DOHH2 (cell line): Measurements from ENCODE around the gene TNFSF10.

Experiments
- H3F3A ChIP-seq: fragments of 200-600 bp; sonication (generic), shearing (Covaris generic); 2 replicates; pipeline ENCODE4 v1.6.0; 2016; ENCODE audit warnings: antibody characterized with exemption, mild to moderate bottlenecking; ENCODE audit not compliant: control insufficient read depth, insufficient read depth
- H3K27ac ChIP-seq: fragments of 200-600 bp; sonication (generic); 2 replicates; pipeline ENCODE4 v1.5.1; 2014; ENCODE audit warnings: low read depth, mild to moderate bottlenecking, low read length, moderate library complexity
- H3K27me3 ChIP-seq: fragments of 200-600 bp; sonication (generic); 2 replicates; pipeline ENCODE4 v1.6.1; 2014; ENCODE audit warnings: mild to moderate bottlenecking, low read length, mixed read lengths; ENCODE audit not compliant: control insufficient read depth
- H3K36me3 ChIP-seq: fragments of 200-600 bp; sonication (generic); 2 replicates; pipeline ENCODE4 v1.6.1; 2014; ENCODE audit warnings: mild to moderate bottlenecking, low read length, moderate library complexity, mixed read lengths; ENCODE audit not compliant: control insufficient read depth
- H3K4me1 ChIP-seq: fragments of 200-600 bp; sonication (generic); 2 replicates; pipeline ENCODE4 v1.6.1; 2014; ENCODE audit warnings: mild to moderate bottlenecking, low read length, mixed read lengths; ENCODE audit not compliant: control insufficient read depth
- H3K4me2 ChIP-seq: fragments of 200-600 bp; sonication (generic); 2 replicates; pipeline ENCODE4 v1.6.0; 2014; ENCODE audit warnings: mild to moderate bottlenecking, low read length, moderate library complexity
- H3K4me3 ChIP-seq: fragments of 200-600 bp; sonication (generic); 2 replicates; pipeline ENCODE4 v1.5.1; 2014; ENCODE audit warnings: mild to moderate bottlenecking, low read length, mixed read lengths
- H3K79me2 ChIP-seq: fragments of 200-600 bp; sonication (generic); 2 replicates; pipeline ENCODE4 v1.6.1; 2014; ENCODE audit warnings: mild to moderate bottlenecking, low read length, mixed read lengths; ENCODE audit not compliant: control insufficient read depth
- H3K9me2 ChIP-seq: fragments of 200-600 bp; sonication (generic); replicated peaks from 2 replicates; pipeline ENCODE4 v1.6.1; 2014; ENCODE audit warnings: mild to moderate bottlenecking, low read length, mixed read lengths; ENCODE audit not compliant: control insufficient read depth
- H3K9me3 ChIP-seq: fragments of 200-600 bp; sonication (generic); 2 replicates; pipeline ENCODE4 v1.6.1; 2014; ENCODE audit warnings: antibody characterized with exemption, low read length, mixed read lengths; ENCODE audit not compliant: control insufficient read depth, insufficient read depth
- H4K20me1 ChIP-seq: fragments of 200-600 bp; sonication (generic); 2 replicates; pipeline ENCODE4 v1.6.0; 2014; ENCODE audit warnings: low read depth, mild to moderate bottlenecking, antibody characterized with exemption, low read length, moderate library complexity; ENCODE audit not compliant: control insufficient read depth, insufficient read depth
- CTCF ChIP-seq: fragments of 200-600 bp; sonication (generic); IDR thresholded peaks from one replicate; pipeline ENCODE4 v1.5.1; 2014; ENCODE audit warnings: antibody characterized with exemption, mild to moderate bottlenecking, low read depth, low read length; ENCODE audit not compliant: poor library complexity, severe bottlenecking
- EZH2phosphoT487 ChIP-seq: fragments of 200-600 bp; sonication (generic); IDR thresholded peaks from 2 replicates; pipeline ENCODE4 v1.6.1; 2017; ENCODE audit warnings: borderline replicate concordance, mild to moderate bottlenecking, antibody characterized with exemption, low read length, moderate library complexity, mixed read lengths

Gene TNFSF10

GRCh38 chr3:172560586-172560985, 37.4 kb upstream of the TNFSF10 start:
- H3K4me2 ChIP-seq: no peak overlapping the region
- no peak overlapping the region for H3K4me3 ChIP-seq
- no peaks in the 10 kb centered on the region for H3K9me2 ChIP-seq
- H3K79me2 ChIP-seq: no peaks in the 10 kb centered on the region
- no peaks in the 10 kb centered on the region for H3F3A ChIP-seq
- no peaks in the 10 kb centered on the region for H3K4me1 ChIP-seq
- no peaks in the 10 kb centered on the region for H3K36me3 ChIP-seq
- H3K27ac ChIP-seq: no peak overlapping the region
- peaks cover 11% of the 10 kb centered on the region for H3K27me3 ChIP-seq
- no peaks in the 10 kb centered on the region for H3K9me3 ChIP-seq
- no peak for TF ChIP-seq CTCF
- no peak for TF ChIP-seq EZH2phosphoT487
- H4K20me1 ChIP-seq: no peaks in the 10 kb centered on the region

GRCh38 chr3:172560026-172560425, 36.8 kb upstream of the TNFSF10 start:
- H3K4me2 ChIP-seq: no peak overlapping the region
- H3K27ac ChIP-seq: no peak overlapping the region
- H3K27me3 ChIP-seq: peaks cover 11% of the 10 kb centered on the region
- H3K36me3 ChIP-seq: no peaks in the 10 kb centered on the region
- TF ChIP-seq EZH2phosphoT487: no peak
- no peak for TF ChIP-seq CTCF
- no peaks in the 10 kb centered on the region for H4K20me1 ChIP-seq
- H3K4me3 ChIP-seq: no peak overlapping the region
- H3K79me2 ChIP-seq: no peaks in the 10 kb centered on the region
- no peaks in the 10 kb centered on the region for H3K4me1 ChIP-seq
- no peaks in the 10 kb centered on the region for H3K9me2 ChIP-seq
- H3K9me3 ChIP-seq: no peaks in the 10 kb centered on the region
- no peaks in the 10 kb centered on the region for H3F3A ChIP-seq

GRCh38 chr3:172559020-172559419, 35.8 kb upstream of the TNFSF10 start:
- H3K27ac ChIP-seq: no peak overlapping the region
- no peaks in the 10 kb centered on the region for H3K4me1 ChIP-seq
- TF ChIP-seq CTCF (no peak), EZH2phosphoT487 (no peak)
- H3K4me2 ChIP-seq: no peak overlapping the region
- H3K4me3 ChIP-seq: no peak overlapping the region
- no peaks in the 10 kb centered on the region for H3K9me2 ChIP-seq
- no peaks in the 10 kb centered on the region for H3K79me2 ChIP-seq
- no peaks in the 10 kb centered on the region for H3K9me3 ChIP-seq
- H3F3A ChIP-seq: no peaks in the 10 kb centered on the region
- H3K36me3 ChIP-seq: no peaks in the 10 kb centered on the region
- H4K20me1 ChIP-seq: no peaks in the 10 kb centered on the region
- H3K27me3 ChIP-seq: peaks cover 9% of the 10 kb centered on the region
